Activated naive CD8-positive, alpha-beta T cell (primary cell): ENCODE data around the gene KCTD2.
A peak's percentile ranks its signal among the peaks of the same experiment; 100 is the strongest.

Experiments used
- H3K27ac Mint-ChIP-seq: one replicate; pipeline ENCODE4 v1.8.0; 2021; ENCODE audit warnings: mixed read lengths
- H3K27me3 Mint-ChIP-seq: one replicate; pipeline ENCODE4 v1.8.0; 2021; ENCODE audit warnings: mixed read lengths
- H3K36me3 Mint-ChIP-seq: one replicate; pipeline ENCODE4 v1.8.0; 2021; ENCODE audit warnings: mixed read lengths
- H3K4me1 Mint-ChIP-seq: one replicate; pipeline ENCODE4 v1.8.0; 2021; ENCODE audit warnings: low read depth, mixed read lengths
- H3K4me3 Mint-ChIP-seq: one replicate; pipeline ENCODE4 v1.8.0; 2021; ENCODE audit warnings: mild to moderate bottlenecking, mixed read lengths
- H3K9me3 Mint-ChIP-seq: one replicate; pipeline ENCODE4 v1.8.0; 2021; ENCODE audit warnings: low read depth, mixed read lengths

The KCTD2 gene

DNA sequence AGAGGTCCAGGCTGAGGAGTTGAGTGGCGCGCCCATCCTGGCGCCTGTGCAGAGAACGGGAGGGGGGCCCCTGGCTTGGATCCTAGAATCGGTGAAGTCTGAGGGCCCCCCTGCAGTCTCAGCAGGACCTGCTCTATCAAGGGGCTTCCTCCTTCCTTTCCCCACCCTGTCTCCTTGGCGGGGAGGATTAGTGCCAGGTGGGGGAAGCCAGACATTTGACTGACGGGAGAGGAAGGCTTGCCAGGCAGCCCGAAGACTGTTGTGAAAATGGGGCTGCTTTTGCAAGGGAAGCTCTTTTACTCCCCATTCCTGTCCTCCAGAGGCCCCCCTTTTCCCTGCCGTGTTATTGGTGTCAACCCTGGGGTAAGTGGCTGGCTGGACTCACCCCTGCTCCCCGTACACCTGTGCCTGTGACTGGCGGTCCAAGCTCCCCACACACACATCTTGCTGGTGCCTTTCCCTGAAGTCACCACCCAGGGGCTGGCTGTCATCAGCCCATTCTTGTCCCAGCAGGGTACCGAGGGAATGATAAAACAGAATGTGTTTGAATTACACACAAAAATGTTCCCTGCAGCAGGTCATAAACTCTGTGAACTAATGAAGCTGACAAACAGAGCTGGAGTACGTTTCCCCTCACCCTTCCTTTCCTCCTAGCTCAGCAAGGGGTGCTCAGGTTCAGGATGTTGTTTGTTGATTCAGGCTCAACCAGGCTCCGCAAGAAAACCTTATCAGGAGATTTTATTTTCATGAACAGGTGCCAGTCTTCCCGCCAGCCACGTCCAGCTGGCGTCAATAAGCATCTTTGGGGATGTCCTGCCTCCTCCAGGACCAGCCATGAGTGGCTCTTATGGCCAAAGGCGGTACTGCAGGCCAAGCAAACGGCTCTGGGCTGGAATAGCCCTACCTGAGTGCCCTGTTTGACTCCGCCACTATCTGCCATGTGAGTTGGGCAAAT is 58.4 kb downstream of the KCTD2 start:
- Mint-ChIP-seq H3K4me3 (no peak overlapping the region), H3K4me1 (peaks cover 7% of the 10 kb centered on the region), H3K36me3 (peaks cover 3% of the 10 kb centered on the region), H3K27ac (no peak overlapping the region), H3K27me3 (no peaks in the 10 kb centered on the region), H3K9me3 (no peaks in the 10 kb centered on the region)

- Mint-ChIP-seq H3K4me1 (peaks cover 19% of the 10 kb centered on the region), H3K27me3 (no peaks in the 10 kb centered on the region), H3K9me3 (no peaks in the 10 kb centered on the region), H3K4me3 (peak overlapping the region; percentile 89), H3K27ac (no peak overlapping the region), H3K36me3 (peaks cover 3% of the 10 kb centered on the region)
Observed at GRCh38 chr17:75108193-75108592, 61.2 kb downstream of the KCTD2 start.

DNA sequence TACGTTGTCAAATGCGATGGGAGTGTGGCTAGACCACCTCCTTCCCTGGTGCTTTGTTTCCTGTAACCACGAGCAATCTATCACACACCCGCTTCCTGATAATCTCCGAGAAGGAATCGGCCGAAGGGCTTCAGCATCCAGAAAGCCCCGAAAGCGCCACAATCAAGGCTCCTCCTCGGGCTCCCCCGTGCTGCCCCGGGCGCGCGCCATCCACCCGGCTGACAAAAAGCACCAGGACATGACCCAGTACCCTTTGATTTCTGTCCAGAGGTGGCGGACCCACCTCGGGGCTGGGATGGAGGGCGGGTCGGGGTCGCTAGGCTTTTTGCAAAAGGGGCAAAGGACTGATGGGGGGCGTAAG is 62.0 kb downstream of the KCTD2 start:
- Mint-ChIP-seq H3K9me3 (no peaks in the 10 kb centered on the region), H3K27me3 (no peaks in the 10 kb centered on the region), H3K36me3 (peaks cover 3% of the 10 kb centered on the region), H3K27ac (peak overlapping the region; percentile 66), H3K4me3 (peak overlapping the region; percentile 89), H3K4me1 (peaks cover 20% of the 10 kb centered on the region)

GRCh38 chr17:75109407-75110233 is 62.6 kb downstream of the KCTD2 start, which contains the start of gene ARMC7:
Gene ARMC7, plus strand, starts transcription at chr17:75109969. Its CDS starts 320 bp downstream, at chr17:75110289.
- Mint-ChIP-seq H3K9me3 (no peaks in the 10 kb centered on the region), H3K27me3 (no peaks in the 10 kb centered on the region), H3K4me1 (peaks cover 25% of the 10 kb centered on the region), H3K4me3 (peak within 1 kb of the TSS; percentile 90), H3K36me3 (peaks cover 3% of the 10 kb centered on the region), H3K27ac (peak within 1 kb of the TSS; percentile 81)

GRCh38 chr17:75110234-75110937 is 63.4 kb downstream of the KCTD2 start:
- H3K27me3 Mint-ChIP-seq, result no peaks in the 10 kb centered on the region
- peaks cover 3% of the 10 kb centered on the region for H3K36me3 Mint-ChIP-seq
- H3K9me3 Mint-ChIP-seq, result no peaks in the 10 kb centered on the region
- H3K4me1 Mint-ChIP-seq, result peaks cover 31% of the 10 kb centered on the region
- peak overlapping the region; percentile 81 for H3K27ac Mint-ChIP-seq
- peak overlapping the region; percentile 90 for H3K4me3 Mint-ChIP-seq

DNA sequence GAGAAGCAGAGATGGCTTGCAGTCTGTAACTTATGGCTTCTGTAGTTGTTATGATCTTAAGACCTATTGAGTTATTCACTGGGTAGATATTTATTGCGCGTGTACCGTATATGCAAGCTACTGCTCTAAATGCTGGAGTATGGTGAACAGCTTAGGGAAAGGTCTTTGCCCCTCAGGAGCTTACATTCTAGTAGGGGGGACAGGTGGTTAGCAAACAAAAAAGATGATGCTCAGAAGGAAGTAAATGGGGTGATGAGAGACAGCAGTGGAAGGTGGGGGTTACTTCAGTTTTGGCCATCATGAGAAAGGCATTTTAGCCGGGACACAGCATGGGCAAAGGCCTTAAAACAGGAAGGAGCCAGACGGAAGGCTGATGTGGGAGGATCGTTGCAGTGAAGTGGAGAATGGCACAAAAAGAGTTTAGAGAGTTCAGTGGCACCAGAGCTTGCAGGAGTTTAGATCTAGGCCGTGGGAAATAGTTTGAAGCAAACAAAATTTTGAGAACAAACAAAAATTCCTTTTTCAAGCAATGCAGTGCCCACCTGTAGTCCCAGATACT is 64.8 kb downstream of the KCTD2 start:
- no peaks in the 10 kb centered on the region for H3K9me3 Mint-ChIP-seq
- H3K4me3 Mint-ChIP-seq, result peak overlapping the region; percentile 67
- peaks cover 3% of the 10 kb centered on the region for H3K36me3 Mint-ChIP-seq
- H3K4me1 Mint-ChIP-seq, result peaks cover 31% of the 10 kb centered on the region
- no peaks in the 10 kb centered on the region for H3K27me3 Mint-ChIP-seq
- H3K27ac Mint-ChIP-seq, result peak overlapping the region; percentile 59

DNA sequence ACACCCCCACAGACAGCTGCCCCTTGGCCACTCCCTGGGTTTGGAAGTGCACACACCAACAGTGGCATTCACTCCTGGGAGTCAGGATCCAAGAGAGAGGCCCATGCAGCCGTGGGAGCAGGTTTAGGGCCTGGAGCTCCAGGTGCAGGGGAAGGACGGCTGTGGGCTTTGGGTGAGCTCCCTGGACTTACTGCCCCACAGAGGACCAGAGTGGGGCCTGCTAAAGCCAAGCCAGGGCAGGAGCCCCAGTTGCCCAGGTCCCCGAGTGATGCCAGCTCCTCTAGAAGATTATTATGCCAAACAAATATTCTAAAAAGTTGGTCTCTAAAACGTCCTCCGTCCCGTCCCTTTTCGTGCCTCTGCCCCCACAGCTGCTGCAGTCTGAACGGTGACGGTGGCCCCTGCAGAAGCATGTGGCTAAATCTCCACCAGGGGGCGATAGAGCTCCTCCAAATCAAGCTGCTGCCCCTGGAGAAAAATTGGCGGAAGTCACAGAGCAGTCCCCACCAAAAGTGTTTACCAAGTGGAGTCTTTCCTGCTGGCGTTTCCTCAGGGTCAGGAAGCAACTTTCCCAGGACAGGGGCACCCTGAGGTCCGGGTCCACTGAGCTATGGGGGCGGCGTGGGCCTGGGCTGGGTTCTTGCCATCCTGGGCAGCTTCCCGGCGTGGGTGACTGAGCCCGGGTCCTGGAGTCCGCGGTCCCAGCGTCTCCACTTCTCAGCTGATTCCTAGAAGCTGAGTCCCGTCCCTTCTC is 67.0 kb downstream of the KCTD2 start:
- Mint-ChIP-seq H3K27ac (peak overlapping the region; percentile 86), H3K9me3 (no peaks in the 10 kb centered on the region), H3K27me3 (no peaks in the 10 kb centered on the region), H3K4me3 (peak overlapping the region; percentile 86), H3K4me1 (peaks cover 25% of the 10 kb centered on the region), H3K36me3 (peaks cover 3% of the 10 kb centered on the region)

DNA sequence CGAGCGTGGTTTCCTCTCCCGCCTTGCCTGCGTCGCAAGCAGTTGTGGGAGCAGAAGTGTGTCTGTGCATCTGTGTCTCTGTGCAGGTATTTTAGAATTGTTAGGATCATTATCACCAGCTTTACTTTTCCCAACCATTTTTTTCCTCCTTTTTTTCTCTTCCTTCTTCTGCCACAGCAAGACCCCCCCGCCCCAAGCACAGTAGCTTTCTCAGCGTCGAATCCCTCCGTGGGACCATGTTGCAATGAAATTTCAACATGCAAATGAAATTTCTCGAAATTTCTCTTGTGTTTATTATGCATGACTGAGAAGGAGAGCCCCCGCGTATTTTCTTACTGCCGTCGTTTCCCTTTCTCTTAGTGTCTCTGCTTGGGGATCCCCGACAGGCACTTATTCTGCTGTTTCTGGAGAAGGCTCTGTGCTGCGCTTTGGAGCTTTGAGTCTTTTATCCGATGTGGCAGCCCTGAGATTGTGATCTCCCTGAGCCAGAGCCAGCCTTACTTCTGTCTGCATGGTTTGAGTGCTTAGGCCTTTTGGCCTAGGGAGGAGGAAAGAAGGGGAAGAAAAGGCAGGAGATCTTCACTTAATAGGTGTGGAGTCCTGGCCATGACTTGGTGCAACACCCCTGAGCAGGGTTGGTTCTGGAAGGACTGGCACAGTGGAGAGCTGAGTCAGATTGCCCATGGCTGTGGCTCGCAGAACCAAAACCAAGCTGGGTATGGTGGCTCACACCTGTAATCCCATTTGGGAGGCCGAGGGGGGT is 67.7 kb downstream of the KCTD2 start:
- Mint-ChIP-seq H3K4me3 (peak overlapping the region; percentile 86), H3K27ac (peak overlapping the region; percentile 86), H3K4me1 (peaks cover 25% of the 10 kb centered on the region), H3K36me3 (peaks cover 3% of the 10 kb centered on the region), H3K27me3 (no peaks in the 10 kb centered on the region), H3K9me3 (no peaks in the 10 kb centered on the region)
